GM23338 (cell line): ENCODE data around the gene SYNGR3. TPM values are rescaled to one million over a fixed set of nuclear protein-coding genes. Genes with fewer than 3 reads are reported as not detected.

Experiments used
- ATAC-seq: fragments of 200-7000 bp; cut with Tn5 transposase; 3 replicates; pipeline ENCODE4 v1.9.1; 2020
- DNase-seq: peaks from one replicate; pipeline ENCODE4 v3.0.0-alpha.2; 2015; ENCODE audit warnings: low spot score
- H2AFZ ChIP-seq: fragments of 200-600 bp; sonication (generic); 2 replicates; pipeline ENCODE4 v1.8.0; 2016; ENCODE audit warnings: antibody characterized with exemption, mild to moderate bottlenecking, moderate library complexity
- H3F3A ChIP-seq: fragments of 200-600 bp; sonication (generic); replicated peaks from 2 replicates; pipeline ENCODE4 v1.8.0; 2017; ENCODE audit warnings: antibody characterized with exemption, mixed run types, low read depth
- H3K27ac ChIP-seq: fragments of 200-600 bp; sonication (generic); 2 replicates; pipeline ENCODE4 v1.6.1; 2016; ENCODE audit warnings: low read depth
- H3K27me3 ChIP-seq: fragments of 200-600 bp; sonication (generic); 2 replicates; pipeline ENCODE4 v1.8.0; 2016; ENCODE audit warnings: mild to moderate bottlenecking, mixed run types, moderate library complexity; ENCODE audit not compliant: insufficient read depth
- H3K36me3 ChIP-seq: fragments of 200-600 bp; sonication (generic); 2 replicates; pipeline ENCODE4 v1.8.0; 2016; ENCODE audit warnings: mild to moderate bottlenecking; ENCODE audit not compliant: insufficient read depth
- H3K4me1 ChIP-seq: fragments of 200-600 bp; sonication (generic); 2 replicates; pipeline ENCODE4 v1.8.0; 2016; ENCODE audit warnings: mild to moderate bottlenecking, moderate library complexity; ENCODE audit not compliant: insufficient read depth
- H3K4me2 ChIP-seq: fragments of 200-600 bp; sonication (generic); 2 replicates; pipeline ENCODE4 v1.7.1; 2017; ENCODE audit warnings: mixed run types
- H3K4me3 ChIP-seq: fragments of 200-600 bp; sonication (generic); 2 replicates; pipeline ENCODE4 v1.6.1; 2016; ENCODE audit warnings: mixed run types
- H3K79me2 ChIP-seq: fragments of 200-600 bp; sonication (generic); replicated peaks from 2 replicates; pipeline ENCODE4 v1.8.0; 2017; ENCODE audit warnings: mild to moderate bottlenecking; ENCODE audit not compliant: insufficient read depth
- H3K9me2 ChIP-seq: fragments of 200-600 bp; sonication (generic); 2 replicates; pipeline ENCODE4 v1.8.0; 2017; ENCODE audit not compliant: insufficient read depth
- H4K20me1 ChIP-seq: fragments of 200-600 bp; sonication (generic); replicated peaks from 2 replicates; pipeline ENCODE4 v1.8.0; 2017; ENCODE audit warnings: mild to moderate bottlenecking; ENCODE audit not compliant: insufficient read depth
- H3K27ac Mint-ChIP-seq: 2 replicates; pipeline ENCODE4 v1.8.0; 2020; ENCODE audit warnings: inconsistent platforms, mild to moderate bottlenecking, moderate library complexity, mixed read lengths
- H3K27me3 Mint-ChIP-seq: 3 replicates; pipeline ENCODE4 v1.8.0; 2022; ENCODE audit warnings: low read depth, mild to moderate bottlenecking, moderate library complexity, mixed read lengths, inconsistent platforms; ENCODE audit not compliant: insufficient read depth, poor library complexity
- H3K36me3 Mint-ChIP-seq: 3 replicates; pipeline ENCODE4 v1.8.0; 2021; ENCODE audit warnings: low read depth, mild to moderate bottlenecking, inconsistent platforms, moderate library complexity, mixed read lengths
- H3K4me1 Mint-ChIP-seq: 3 replicates; pipeline ENCODE4 v1.8.0; 2020; ENCODE audit warnings: mild to moderate bottlenecking, inconsistent platforms, mixed read lengths
- H3K4me3 Mint-ChIP-seq: 3 replicates; pipeline ENCODE4 v1.8.0; 2021; ENCODE audit warnings: moderate library complexity, mild to moderate bottlenecking, inconsistent platforms, mixed read lengths
- H3K9me3 Mint-ChIP-seq: 3 replicates; pipeline ENCODE4 v1.8.0; 2020; ENCODE audit warnings: moderate library complexity, mild to moderate bottlenecking, inconsistent platforms, mixed read lengths
- CREB1 ChIP-seq: fragments of 250-450 bp; sonication (Bioruptor Pico); IDR thresholded peaks from 2 replicates; pipeline ENCODE4 v1.5.0; 2020; ENCODE audit warnings: low read depth, mild to moderate bottlenecking, moderate library complexity
- EZH2 ChIP-seq: fragments of 200-600 bp; sonication (generic); IDR thresholded peaks from one replicate; pipeline ENCODE4 v1.8.0; 2017; ENCODE audit warnings: antibody characterized with exemption, mild to moderate bottlenecking, low read depth; ENCODE audit not compliant: unreplicated experiment
- EZH2phosphoT487 ChIP-seq: fragments of 200-600 bp; sonication (generic); IDR thresholded peaks from one replicate; pipeline ENCODE4 v1.8.1; 2018; ENCODE audit warnings: antibody characterized with exemption; ENCODE audit not compliant: unreplicated experiment
- NANOG ChIP-seq: IDR thresholded peaks from 2 replicates; pipeline ENCODE4 v1.6.1; 2016; ENCODE audit warnings: antibody characterized with exemption, borderline replicate concordance
- POLR2AphosphoS5 ChIP-seq: IDR thresholded peaks from 2 replicates; pipeline ENCODE4 v1.6.1; 2016; ENCODE audit warnings: antibody characterized with exemption, low read depth
- STAT1 ChIP-seq: IDR thresholded peaks from one replicate; pipeline ENCODE4 v1.6.1; 2016; ENCODE audit warnings: antibody characterized with exemption; ENCODE audit not compliant: unreplicated experiment
- ZNF114 ChIP-seq: fragments of 250-450 bp; sonication (Bioruptor Pico); IDR thresholded peaks from 2 replicates; pipeline ENCODE4 v1.5.0; 2020; ENCODE audit warnings: mild to moderate bottlenecking, moderate library complexity
- ZNF331 ChIP-seq: fragments of 250-450 bp; sonication (Bioruptor Pico); IDR thresholded peaks from 2 replicates; pipeline ENCODE4 v1.5.0; 2020; ENCODE audit warnings: low read depth, mild to moderate bottlenecking, moderate library complexity
- polyA plus RNA-seq: library from polyadenylated mRNA; unstranded; fragments of >200 nt; fragmentation: Nextera tagmentation; extraction: Ambion mirVana; gene quantifications from 2 replicates; pipeline ENCODE4 v1.2.1, GENCODE V29; 2016
- total RNA-seq: library from RNA; depleted of rRNA; stranded (reverse); fragments of >200 nt; shearing (Covaris generic); gene quantifications from 2 replicates; pipeline ENCODE4 v1.2.3, GENCODE V29; 2014
- TF ChIP-seq, protein P1 (sequence below), 2 experiments: fragments of 200-600 bp in 1 of 2; sonication (generic) in 1 of 2; conservative IDR thresholded peaks; 2 replicates each; pipeline versions ENCODE4 v1.5.1 to v1.6.1; 2016 to 2017; ENCODE audit warnings: antibody characterized with exemption in 2 of 2, low read depth in 2 of 2, mild to moderate bottlenecking in 2 of 2, moderate library complexity in 1 of 2
- TF ChIP-seq, protein P2 (sequence below): IDR thresholded peaks from 2 replicates; pipeline ENCODE4 v1.6.1; 2016; ENCODE audit warnings: antibody characterized with exemption
- TF ChIP-seq, protein P3 (sequence below): IDR thresholded peaks from one replicate; pipeline ENCODE4 v1.6.1; 2018; ENCODE audit warnings: antibody characterized with exemption; ENCODE audit not compliant: unreplicated experiment

SYNGR3 gene
- total and polyA plus RNA-seq, 2 experiments from 2014 or later: 45.4 to 77.7 TPM

DNA sequence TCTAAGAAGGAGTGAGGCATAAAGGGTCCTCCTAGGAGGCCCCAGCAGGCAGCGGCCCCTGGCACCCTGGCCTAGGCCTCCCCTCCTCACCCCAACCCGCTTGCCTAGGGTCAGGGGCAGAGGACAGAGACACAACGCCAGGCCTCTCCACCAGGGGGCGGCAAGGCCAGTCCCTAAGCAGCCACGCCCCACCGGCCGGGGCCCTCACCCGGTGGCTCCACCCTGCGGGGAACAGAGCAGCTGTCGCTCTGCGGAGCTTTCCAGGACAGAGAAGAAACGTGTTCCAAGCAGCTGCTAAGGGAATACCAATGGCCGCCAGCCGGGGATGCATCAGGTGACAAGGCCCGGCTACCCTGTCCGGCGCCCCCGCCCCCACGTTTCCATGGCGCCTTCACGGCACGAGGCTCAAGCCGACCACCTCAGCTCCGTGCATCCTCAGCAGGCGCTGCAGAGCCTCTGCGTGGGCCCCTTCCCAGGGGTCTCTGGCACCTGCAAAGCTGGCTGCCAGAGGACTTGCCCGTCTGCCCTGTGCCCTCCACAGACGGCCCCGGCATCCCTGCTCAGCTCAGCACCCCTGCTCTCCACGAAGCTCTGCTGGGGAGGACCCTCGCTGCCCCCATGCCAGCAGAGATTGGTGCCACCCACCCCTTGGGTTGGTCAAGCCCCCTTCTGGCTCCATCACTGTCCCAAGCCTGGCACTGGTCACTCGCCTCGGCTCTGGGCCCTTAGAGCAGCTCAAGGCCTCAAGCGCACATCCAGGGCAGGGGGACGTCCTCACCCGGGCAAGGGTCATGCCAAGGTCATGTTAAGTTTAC, 14.3 kb downstream of the SYNGR3 start:
- peak overlapping the region; percentile 30; the same call in 1 of the 3 replicates for H3K4me3 Mint-ChIP-seq
- Histone ChIP-seq H2AFZ (no peak overlapping the region), H3K9me2 (no peaks in the 10 kb centered on the region), H3K4me3 (peak overlapping the region; percentile 42; the same call in 1 of the 2 replicates), H3F3A (peaks cover 28% of the 10 kb centered on the region; the same call in 1 of the 2 replicates), H3K27me3 (no peaks in the 10 kb centered on the region), H3K4me2 (peak overlapping the region; percentile 69; the same call in 1 of the 2 replicates), H4K20me1 (peaks cover 38% of the 10 kb centered on the region), H3K4me1 (peaks cover 18% of the 10 kb centered on the region), H3K27ac (peak overlapping the region; percentile 74; the same call in 1 of the 2 replicates), H3K36me3 (no peaks in the 10 kb centered on the region), H3K79me2 (peaks cover 39% of the 10 kb centered on the region)
- peak; percentile 99 for DNase-seq
- H3K36me3 Mint-ChIP-seq: peaks cover 29% of the 10 kb centered on the region
- peaks cover 13% of the 10 kb centered on the region for H3K27me3 Mint-ChIP-seq
- peak; percentile 91 for ATAC-seq
- no peak overlapping the region for H3K27ac Mint-ChIP-seq
- no peak for TF ChIP-seq ZNF331 (CRISPR knock-in tag)
- peak; percentile 49; the same call in 1 of the 2 replicates for TF ChIP-seq CREB1 (CRISPR knock-in tag)
- TF ChIP-seq, protein P1, sequence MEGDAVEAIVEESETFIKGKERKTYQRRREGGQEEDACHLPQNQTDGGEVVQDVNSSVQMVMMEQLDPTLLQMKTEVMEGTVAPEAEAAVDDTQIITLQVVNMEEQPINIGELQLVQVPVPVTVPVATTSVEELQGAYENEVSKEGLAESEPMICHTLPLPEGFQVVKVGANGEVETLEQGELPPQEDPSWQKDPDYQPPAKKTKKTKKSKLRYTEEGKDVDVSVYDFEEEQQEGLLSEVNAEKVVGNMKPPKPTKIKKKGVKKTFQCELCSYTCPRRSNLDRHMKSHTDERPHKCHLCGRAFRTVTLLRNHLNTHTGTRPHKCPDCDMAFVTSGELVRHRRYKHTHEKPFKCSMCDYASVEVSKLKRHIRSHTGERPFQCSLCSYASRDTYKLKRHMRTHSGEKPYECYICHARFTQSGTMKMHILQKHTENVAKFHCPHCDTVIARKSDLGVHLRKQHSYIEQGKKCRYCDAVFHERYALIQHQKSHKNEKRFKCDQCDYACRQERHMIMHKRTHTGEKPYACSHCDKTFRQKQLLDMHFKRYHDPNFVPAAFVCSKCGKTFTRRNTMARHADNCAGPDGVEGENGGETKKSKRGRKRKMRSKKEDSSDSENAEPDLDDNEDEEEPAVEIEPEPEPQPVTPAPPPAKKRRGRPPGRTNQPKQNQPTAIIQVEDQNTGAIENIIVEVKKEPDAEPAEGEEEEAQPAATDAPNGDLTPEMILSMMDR (conservative IDR thresholded peaks at IDR 0.05; ENCODE audit: low read depth in 2 of 2): peak; percentile 95 to 99
- no peak for TF ChIP-seq EZH2phosphoT487
- TF ChIP-seq NANOG: no peak
- no peak for TF ChIP-seq ZNF114 (CRISPR knock-in tag)
- peak; percentile 14; the same call in 1 of the 2 replicates for TF ChIP-seq POLR2AphosphoS5
- peaks cover 32% of the 10 kb centered on the region for H3K4me1 Mint-ChIP-seq
- no peaks in the 10 kb centered on the region for H3K9me3 Mint-ChIP-seq

DNA sequence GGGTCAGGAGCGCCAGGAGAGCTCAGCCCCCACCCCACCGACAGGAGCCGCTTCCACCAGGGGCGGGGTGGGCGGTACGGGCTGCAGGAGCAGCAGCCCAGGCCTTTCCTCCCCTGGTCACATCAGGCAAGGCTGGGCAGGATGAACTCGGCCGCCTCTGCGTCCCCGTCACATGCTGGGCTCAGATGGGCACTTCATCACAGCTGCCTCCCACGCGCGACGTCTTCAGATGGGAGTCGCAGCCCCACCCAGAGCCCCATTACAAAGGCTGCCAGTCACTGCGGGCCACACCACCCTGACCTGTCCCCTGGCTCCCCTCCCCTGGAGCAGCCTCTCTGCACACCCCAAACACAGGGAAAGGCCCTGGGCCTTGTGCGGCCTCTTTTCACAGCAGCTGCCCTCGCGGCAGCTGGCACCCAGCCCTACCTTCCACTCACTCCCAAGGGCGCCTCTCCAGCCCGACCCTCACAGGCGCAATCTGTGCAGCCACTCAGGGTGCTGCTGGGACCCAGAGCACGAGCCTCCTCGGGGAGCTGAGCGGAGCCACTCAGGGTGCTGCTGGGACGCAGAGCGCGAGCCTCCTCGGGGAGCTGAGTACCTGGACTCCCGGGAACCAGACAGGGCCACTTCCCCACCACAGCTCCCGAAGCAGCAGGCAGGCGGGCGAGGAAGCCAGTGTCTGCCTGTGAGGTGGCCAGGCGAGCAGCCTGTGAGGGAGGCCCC, 15.2 kb downstream of the SYNGR3 start:
- no peaks in the 10 kb centered on the region for H3K9me3 Mint-ChIP-seq
- Histone ChIP-seq H3K27ac (no peak overlapping the region), H3K79me2 (peaks cover 42% of the 10 kb centered on the region), H3K27me3 (no peaks in the 10 kb centered on the region), H3K4me1 (peaks cover 18% of the 10 kb centered on the region), H3K4me3 (no peak overlapping the region), H2AFZ (no peak overlapping the region), H3K9me2 (no peaks in the 10 kb centered on the region), H3K4me2 (0 out of 2 replicates have a peak overlapping the region, but pooled peaks have one; percentile 69), H3K36me3 (no peaks in the 10 kb centered on the region), H3F3A (peaks cover 28% of the 10 kb centered on the region; the same call in 1 of the 2 replicates), H4K20me1 (peaks cover 38% of the 10 kb centered on the region)
- peaks cover 13% of the 10 kb centered on the region for H3K27me3 Mint-ChIP-seq
- ATAC-seq (no peak), DNase-seq (no peak)
- no peak overlapping the region for H3K27ac Mint-ChIP-seq
- H3K36me3 Mint-ChIP-seq: peaks cover 29% of the 10 kb centered on the region
- peaks cover 32% of the 10 kb centered on the region for H3K4me1 Mint-ChIP-seq
- no peak for TF ChIP-seq ZNF114 (CRISPR knock-in tag)
- no peak for TF ChIP-seq POLR2AphosphoS5
- TF ChIP-seq, protein P2, sequence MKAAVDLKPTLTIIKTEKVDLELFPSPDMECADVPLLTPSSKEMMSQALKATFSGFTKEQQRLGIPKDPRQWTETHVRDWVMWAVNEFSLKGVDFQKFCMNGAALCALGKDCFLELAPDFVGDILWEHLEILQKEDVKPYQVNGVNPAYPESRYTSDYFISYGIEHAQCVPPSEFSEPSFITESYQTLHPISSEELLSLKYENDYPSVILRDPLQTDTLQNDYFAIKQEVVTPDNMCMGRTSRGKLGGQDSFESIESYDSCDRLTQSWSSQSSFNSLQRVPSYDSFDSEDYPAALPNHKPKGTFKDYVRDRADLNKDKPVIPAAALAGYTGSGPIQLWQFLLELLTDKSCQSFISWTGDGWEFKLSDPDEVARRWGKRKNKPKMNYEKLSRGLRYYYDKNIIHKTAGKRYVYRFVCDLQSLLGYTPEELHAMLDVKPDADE: no peak
- TF ChIP-seq, protein P1 (conservative IDR thresholded peaks at IDR 0.05; ENCODE audit: low read depth in 2 of 2): no peak
- TF ChIP-seq ZNF331 (CRISPR knock-in tag): no peak
- no peak for TF ChIP-seq EZH2
- TF ChIP-seq CREB1 (CRISPR knock-in tag): no peak
- TF ChIP-seq NANOG: no peak
- TF ChIP-seq STAT1: no peak
- TF ChIP-seq EZH2phosphoT487: no peak
- TF ChIP-seq, protein P3, sequence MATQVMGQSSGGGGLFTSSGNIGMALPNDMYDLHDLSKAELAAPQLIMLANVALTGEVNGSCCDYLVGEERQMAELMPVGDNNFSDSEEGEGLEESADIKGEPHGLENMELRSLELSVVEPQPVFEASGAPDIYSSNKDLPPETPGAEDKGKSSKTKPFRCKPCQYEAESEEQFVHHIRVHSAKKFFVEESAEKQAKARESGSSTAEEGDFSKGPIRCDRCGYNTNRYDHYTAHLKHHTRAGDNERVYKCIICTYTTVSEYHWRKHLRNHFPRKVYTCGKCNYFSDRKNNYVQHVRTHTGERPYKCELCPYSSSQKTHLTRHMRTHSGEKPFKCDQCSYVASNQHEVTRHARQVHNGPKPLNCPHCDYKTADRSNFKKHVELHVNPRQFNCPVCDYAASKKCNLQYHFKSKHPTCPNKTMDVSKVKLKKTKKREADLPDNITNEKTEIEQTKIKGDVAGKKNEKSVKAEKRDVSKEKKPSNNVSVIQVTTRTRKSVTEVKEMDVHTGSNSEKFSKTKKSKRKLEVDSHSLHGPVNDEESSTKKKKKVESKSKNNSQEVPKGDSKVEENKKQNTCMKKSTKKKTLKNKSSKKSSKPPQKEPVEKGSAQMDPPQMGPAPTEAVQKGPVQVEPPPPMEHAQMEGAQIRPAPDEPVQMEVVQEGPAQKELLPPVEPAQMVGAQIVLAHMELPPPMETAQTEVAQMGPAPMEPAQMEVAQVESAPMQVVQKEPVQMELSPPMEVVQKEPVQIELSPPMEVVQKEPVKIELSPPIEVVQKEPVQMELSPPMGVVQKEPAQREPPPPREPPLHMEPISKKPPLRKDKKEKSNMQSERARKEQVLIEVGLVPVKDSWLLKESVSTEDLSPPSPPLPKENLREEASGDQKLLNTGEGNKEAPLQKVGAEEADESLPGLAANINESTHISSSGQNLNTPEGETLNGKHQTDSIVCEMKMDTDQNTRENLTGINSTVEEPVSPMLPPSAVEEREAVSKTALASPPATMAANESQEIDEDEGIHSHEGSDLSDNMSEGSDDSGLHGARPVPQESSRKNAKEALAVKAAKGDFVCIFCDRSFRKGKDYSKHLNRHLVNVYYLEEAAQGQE: no peak
- H3K4me3 Mint-ChIP-seq: no peak overlapping the region
